GM19025 (cell line): Measurements from ENCODE around the gene SURF4.
"Not testable (repeated sequence)": the region's sequence is repeated elsewhere in the genome, so short reads cannot be mapped to it uniquely, and the experiment has no call there.

Source experiments
- ATAC-seq: cut with Tn5 transposase; IDR thresholded peaks from one replicate; pipeline ENCODE4 v1.9.1; 2021; ENCODE audit warnings: mild to moderate bottlenecking, low read depth, moderate library complexity; ENCODE audit not compliant: unreplicated experiment

SURF4 gene

DNA sequence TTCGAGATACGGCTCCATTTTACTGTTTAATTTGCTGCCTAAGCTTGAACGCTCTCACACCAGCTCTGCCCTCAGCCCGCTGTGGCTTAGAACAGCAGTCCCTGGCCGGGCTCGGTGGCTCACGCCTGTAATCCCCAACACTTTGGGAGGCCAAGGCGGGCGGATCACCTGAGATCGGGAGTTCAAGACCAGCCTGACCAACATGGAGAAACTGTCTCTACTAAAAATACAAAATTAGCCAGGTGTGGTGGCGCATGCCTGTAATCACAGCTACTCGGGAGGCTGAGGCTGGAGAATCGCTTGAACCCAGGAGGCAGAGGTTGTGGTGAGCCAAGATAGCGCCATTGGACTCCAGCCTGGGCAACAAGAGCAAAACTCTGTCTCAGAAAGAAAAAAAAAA lies 1.4 kb upstream of the SURF4 start:
- not testable (repeated sequence) for ATAC-seq

DNA sequence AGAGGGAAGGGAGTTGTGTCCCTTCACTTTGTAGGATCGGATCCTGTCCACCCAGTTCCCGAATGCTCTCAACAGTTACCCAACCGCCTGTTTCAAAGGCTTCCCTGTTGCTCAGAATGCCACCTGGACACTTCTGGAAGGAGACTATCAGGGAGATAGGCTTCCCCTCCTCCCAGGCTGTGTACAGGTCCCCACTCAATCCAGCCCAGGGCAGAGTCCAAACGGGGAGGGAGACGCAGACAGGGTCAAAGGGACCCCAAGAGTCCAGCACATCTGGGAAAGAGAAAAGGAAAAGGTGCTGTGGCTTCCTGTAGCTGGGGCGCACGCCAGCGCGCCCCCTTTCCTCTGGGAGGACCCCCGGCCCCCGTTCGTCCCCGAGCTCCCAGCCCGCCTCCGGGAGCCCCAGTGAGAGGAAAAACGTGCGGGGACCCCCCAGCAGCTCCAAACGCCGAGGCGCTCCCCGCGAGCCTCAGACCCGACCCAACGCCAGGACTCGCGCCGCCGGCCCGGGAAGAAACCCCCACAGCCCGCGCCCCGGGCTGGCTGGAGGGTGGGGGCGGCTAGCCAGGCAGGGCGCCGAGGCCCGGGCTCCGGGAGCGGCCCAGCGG lies 640 bp downstream of the SURF4 start:
- ATAC-seq: peak; percentile 3

DNA sequence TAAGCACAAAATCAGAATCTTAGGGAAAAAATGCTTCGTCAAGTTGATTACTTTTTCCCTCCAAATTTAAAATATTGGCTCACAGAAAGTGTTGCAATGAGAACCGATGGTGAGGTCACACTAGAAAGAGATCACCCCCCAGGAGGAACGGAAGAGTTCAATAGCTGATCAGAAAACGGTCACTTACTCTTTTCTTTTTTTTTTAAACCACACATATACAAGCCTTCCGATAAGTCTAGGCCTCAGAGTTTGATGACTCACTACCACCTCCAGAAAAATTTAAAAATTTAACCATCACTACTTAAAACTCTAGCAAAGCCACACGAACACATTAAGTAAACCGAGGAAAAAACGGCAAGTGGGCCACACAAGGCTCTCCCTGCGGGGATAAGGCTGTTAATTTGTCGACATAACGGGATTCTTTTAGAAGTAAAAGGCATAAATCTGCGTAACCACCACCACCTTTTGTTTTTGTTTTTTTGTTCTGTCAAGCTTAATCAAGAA lies 1.2 kb downstream of the SURF4 start:
- no peak for ATAC-seq

DNA sequence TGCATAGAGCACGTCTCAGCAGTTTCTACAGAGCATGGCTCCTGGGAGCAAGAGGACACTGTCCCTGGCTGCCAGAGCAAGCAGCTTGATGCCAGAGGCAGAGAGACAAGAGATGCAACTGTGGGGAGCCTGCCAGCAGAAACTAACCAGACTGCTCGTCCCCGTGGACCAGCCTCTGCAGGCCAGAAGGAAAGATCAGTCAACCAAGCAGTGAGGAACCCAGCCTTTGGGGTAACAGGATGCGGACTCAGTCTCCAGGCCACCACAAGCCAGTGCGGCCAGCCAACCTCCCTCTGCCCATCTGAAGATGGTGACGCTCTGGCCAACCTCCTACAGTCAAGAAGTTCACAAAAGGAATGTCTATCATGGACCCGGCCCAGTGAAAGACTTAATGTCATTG lies 3.7 kb downstream of the SURF4 start:
- ATAC-seq: no peak

DNA sequence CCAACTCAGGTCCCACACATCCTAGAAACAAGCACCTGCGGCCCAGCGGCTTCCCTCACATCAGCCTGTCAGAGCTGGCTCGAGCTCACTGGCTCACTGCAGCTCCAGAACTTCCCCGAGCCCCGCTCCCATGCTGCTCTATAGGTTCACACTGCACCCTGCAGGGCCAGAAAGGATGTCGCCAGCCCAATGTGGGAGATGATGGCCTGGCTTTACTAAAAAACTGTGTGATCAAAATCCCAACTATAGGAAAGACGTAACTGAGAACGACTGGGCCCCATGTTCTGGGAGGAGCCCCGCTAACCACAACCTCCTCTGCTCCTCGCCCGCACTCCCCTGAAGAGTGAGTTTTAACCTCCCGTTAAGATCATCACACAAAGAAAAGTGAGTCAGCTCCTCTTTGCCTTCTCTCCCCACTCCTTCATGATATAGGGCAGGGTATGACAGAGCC lies 4.6 kb downstream of the SURF4 start:
- ATAC-seq: no peak

DNA sequence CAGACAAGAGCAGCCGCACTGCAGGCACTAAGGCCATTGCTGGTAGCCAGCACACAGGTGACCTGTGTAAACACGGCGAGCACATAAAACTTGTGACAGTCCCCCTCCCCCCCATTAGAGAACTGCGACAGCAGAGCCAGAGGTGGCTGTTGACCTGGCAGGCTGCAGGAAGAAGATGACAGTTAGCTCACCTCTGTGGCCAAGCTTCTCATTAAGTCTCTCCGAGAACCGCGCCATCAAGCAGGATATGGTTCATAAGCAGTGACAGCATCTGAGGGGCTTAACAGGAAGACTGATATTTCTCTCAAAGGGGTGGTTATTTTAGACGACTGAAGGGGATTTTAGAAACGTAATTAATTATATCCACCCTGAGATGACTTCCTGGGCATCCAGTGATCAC lies 5.2 kb downstream of the SURF4 start:
- ATAC-seq: no peak

DNA sequence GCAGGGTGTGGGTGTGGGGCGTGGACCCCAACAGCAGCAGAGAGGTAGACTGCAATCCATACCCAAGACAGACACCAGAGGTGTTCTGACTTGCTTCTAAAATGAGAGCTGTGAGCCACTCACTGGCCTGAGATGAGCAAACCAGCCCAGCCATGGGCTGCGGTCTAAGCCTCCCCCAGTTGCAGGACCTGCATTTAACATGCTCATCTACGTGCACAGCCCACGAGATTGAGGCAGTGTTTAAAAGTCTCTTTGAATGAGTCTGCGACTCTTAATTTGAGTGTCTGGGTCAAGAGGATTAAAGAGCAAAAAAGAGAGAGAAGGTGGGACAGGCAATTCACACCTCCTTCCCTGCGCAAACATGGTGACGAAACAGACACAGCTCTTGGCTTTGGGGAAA lies 5.9 kb downstream of the SURF4 start:
- ATAC-seq: no peak

DNA sequence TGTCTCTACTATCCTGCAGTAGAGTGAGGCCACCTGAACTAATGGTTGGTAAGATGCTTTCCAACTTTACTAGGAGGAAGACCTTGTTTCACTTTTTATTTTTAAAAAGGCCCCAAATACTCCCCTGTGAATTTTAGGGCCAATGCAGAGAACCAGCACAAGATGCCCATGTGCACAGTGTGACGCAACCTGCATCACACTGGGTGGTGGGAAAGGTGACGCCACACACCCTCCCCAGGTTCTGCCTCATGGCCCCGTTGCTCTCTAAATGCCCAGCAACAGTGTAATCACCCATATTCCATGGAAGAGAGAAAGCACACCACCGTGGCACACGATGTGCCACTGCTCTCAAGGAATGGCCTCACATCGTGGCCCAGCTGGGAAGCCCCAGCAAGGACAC lies 6.4 kb downstream of the SURF4 start:
- ATAC-seq: no peak

DNA sequence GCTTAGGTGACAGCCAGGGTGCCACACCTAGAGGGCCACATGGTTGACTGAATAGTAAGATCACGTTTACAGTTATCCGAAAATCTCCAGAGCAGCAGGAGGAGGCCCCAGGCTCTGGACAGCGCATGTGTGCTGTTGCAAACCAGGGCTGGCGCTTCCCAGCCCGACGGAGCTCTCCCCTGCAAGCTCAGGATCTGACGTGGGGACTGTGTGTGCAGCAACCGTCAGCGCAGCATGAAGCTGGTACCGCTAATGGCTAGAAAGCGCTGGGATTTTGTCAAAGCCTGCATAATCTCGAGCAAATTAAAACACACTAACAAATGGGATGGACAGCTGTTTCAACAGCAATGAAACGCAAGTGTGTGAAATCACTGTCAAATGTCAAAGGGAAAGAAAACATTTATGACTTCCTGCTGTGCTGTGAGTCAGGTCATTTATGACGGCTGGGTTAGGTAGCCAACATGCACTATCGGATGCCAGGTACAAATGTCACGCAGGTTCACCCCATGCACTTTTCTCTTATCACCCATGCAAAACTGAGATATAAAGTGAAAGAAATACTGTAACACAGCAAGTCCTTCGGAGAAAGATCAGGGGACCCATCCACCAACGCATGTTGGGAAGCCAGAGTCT lies 7.5 kb downstream of the SURF4 start:
- ATAC-seq: no peak

DNA sequence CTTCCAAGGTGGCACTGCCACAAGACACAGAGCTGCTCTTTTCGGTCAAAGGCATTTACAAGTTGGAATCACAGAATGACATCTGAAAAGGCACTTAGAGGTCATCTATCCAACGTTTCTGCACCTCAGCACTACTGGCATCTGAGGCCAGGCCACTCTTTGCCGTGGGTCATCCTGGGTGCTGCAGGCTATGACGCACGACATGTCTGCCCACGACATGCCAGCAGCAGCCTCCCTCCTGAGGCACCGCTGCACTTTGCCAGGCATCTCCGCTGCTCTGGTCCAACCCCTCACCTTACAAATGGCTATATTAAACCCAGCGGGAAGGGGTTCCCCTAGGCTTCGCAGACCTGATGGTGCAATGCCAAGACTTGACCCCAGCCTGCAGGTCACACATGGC lies 8.1 kb downstream of the SURF4 start:
- no peak for ATAC-seq

DNA sequence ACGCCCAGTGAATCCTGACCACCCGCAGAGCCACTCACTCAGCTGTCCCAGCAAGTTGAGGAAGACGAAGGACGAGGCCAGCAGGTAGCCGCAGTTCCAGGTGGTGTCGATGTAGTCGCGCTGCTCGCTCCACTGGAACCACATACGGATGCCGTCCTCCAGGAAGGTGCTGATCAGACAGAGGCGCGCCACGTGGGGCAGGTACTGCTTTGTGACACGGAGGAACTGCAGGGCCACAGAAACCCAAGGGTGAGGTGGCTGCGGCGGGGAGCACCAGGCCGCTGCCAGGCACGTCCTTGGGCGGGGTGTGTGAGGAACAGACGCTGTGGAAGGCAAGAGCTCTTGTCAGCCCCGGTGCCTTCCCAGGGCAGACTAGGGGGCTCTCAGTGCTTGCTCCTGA lies 8.6 kb downstream of the SURF4 start:
- no peak for ATAC-seq

DNA sequence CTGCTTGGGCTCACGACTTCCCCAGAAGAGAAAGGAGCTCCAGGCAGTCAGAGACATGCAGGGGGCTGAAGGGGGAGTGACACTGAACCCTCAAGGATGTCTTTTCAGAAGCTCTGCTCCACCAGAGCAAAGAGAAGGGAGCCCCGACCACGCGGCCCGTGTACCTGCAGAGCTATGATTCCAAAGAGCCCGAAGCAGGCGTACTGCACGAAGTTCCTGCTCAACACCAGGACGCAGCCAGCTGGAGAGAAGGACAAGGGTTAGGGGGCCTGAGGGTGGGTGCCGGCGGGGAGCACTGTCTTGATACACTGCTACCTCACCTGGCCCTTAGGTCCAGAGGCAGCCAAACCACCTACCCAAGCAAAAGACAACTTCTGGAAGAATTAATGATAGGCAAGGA lies 9.4 kb downstream of the SURF4 start:
- no peak for ATAC-seq

DNA sequence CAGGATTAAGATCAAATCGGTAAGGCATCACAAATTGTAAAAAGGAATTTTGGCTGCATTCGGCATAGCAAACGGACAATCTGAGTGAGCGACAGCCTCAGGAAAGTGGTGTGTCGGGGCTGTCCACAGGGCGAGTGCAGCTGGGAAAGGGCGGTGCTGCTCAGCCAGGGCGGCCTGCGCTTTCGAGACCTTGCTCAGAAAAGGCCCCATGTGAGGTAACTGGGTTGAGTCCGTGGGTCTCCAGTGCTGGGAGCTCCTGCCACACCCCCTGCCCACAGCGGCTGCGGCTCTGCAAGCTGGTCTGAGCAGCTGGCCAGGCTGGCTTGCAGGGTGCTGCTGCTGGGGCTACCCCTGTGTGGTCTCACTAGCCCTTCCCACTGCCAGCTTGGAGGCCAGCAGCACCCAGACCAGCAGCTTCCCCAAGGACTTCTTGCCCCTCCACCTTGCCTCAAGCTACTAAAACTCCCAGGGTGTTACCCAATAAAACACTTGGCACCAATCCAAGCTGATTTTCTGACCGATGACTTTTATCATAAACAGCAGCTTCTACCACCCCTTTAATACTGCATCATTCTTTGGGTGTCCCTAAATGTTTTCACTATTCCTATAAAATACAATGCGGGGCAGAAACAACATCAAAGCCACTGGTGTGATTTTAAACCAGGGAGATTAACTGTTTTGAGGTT lies 13.4 kb downstream of the SURF4 start:
- no peak for ATAC-seq

DNA sequence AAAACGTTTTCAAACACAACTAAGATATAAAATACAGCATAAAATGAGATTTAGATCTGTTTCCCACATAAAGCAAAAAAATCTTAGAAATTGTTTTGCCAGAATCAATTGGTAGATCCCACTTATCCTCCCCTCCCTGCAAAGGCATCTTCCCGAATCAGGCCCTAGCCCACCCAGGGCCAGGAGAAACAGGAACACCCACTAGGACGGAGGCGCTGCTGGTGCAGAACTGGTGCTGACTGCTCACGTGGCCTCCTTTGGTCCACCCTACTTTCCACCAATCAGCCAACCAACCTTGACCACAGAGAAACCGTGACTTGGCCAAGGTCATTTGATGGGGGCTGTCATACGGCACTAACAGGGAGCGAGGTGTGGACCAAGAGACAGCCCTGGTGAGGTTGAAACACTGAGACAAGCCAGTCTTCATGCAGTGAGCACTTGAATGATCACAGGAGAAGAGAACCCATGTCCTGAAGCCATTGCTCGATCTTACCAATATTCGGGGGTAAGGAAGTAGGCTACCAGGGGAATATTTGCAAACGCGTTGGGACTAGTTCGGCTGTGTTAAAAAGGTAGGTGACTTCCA lies 14.3 kb downstream of the SURF4 start:
- ATAC-seq: no peak

DNA sequence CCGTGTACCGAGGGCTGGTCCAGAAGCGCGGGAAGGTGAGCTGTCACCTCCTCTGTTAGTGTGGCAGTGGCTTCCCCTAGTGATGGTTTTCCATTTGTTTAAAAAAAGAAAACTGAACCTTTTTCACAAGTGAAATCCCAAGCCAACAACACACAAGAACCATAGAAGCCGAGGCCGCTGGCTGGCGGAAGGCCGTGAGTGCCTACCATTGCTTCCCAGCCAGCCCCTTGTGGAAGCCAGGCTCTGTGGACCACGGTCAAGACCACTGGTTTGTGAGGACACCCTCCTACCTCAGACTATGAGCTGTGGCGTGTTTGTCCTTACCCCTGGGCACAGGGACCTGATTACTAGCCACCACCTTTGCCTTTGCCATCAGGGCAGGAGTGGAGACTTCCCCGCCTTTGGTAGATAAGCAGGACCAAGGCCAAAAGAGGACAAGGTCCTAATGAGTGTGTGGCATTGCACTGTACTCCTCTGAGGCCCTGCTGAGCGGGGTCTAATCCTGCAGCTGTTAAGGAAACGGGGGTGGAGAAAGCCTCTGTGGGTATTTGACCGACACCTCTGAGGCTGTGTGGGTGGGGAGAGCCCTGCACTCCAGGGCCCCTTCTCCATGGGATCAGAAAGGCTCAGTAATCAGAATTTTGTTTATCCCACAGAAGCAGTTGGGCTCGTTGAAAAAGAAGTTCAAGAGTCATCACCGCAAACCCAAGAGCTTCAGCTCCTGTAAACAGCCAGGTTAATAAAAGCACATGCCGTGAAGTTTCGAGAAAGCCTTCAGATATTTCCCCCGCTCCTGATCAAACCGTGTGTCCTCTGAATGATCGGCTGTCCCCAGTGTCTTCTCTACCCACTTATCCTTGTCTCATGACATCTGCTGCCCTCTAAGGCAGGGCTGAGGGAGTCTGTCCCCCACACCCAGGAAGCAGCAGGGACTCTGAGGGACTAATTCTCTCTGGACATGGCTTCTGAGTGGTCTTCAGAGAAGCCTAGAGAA lies 15.2 kb downstream of the SURF4 start:
- ATAC-seq: no peak

DNA sequence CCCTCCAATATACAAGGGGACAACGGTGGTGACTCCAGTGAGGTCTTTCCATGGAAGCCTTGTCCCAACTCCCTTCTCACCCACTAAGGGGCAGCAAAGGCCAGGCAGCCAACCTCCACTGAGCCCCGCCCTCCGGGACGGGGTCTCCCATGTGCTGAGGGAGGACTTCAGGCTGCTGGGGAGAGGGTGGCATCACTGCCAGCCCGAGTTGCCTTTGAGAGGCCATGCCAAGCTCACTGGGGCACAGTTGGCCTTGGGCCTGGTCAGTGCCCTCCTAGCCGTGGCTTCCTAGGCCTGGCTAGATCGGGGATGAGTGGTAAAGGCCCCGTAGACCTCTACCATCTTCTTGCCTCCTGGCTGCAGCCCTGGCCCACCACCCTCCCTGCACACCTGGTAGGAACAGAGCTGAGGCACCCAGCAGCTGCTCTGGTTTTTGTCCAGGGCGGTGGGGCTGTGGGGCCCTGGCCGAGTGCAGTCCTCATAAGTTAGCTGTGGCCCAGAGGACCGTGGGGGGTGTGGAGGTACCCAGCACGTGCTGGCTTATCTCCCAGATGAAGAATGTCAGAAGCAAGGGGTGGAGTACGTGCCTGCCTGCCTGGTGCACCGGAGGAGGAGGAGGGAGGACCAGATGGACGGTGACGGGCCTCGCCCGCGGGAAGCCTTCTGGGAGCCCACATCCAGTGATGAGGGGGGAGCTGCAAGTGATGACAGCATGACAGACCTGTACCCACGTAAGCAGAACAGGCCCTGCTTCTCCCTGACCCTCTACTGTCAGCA lies 16.3 kb downstream of the SURF4 start:
- no peak for ATAC-seq

DNA sequence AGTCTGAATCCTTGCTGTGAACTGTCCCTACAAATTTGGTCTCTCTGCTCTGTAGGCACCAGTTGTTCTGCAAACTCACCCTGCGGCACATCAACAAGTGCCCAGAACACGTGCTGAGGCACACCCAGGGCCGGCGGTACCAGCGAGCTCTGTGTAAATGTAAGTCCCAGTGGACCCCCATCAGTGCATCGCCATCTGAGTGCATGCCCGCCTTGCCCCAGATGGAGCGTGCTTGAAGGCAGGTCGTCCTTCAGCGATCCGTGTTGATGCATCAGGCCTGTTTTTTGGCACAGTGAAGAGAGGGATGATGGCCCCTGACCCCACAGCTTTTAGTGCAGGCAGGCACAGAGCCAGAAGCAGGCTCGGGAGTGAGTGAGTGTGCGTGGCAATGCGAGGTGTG lies 18.2 kb downstream of the SURF4 start:
- no peak for ATAC-seq

DNA sequence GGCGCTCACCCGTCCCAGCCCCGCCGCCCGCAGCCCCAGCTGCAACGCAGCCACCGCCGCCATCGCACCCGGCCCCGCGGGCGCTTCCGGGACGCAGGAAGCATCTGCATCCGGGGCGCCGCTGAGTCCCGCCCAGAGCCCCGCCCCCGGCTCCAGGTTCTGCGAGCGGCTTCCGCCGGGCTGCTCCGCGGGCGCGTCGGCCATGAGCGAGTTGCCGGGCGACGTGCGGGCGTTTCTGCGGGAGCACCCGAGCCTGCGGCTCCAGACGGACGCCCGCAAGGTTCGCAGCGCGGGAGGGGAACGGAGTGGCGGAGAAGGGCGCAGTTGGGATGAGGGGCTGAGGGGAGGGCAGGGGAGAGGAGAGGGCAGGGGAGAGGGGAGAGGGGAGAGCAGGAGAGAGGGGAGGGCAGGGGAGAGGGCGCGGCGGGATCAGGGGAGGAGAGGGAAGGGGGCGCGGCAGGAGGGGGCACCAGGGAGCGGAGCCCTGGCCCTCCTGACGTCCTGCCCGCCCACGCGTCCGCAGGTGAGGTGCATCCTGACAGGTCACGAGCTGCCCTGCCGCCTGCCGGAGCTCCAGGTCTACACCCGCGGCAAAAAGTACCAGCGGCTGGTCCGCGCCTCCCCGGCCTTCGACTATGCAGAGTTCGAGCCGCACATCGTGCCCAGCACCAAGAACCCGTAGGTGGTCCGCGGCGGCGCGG lies 19.3 kb downstream of the SURF4 start, which contains the start of the genes SURF1 and SURF2:
TSS of gene SURF1 (minus strand) at position 97 of the 701 bp plus-strand sequence. CDS start at position 63, 34 bp downstream.
TSS of gene SURF2 (plus strand) at position 160 of the 701 bp plus-strand sequence. CDS start at position 203, 43 bp downstream.
- ATAC-seq: peak; percentile 75
